ENCODE data around the gene RUNX1.

RUNX1 gene

GRCh38 chr21:34939673-34940331 is 109.3 kb downstream of the RUNX1 start:
- FAIRE-seq: no peak

GRCh38 chr21:34938089-34938764 is 110.9 kb downstream of the RUNX1 start:
- no peak for FAIRE-seq

- no peak for FAIRE-seq
Observed at GRCh38 chr21:34936883-34937563, 112.1 kb downstream of the RUNX1 start.

GRCh38 chr21:34936371-34936789 is 112.7 kb downstream of the RUNX1 start:
- no peak for FAIRE-seq

DNA sequence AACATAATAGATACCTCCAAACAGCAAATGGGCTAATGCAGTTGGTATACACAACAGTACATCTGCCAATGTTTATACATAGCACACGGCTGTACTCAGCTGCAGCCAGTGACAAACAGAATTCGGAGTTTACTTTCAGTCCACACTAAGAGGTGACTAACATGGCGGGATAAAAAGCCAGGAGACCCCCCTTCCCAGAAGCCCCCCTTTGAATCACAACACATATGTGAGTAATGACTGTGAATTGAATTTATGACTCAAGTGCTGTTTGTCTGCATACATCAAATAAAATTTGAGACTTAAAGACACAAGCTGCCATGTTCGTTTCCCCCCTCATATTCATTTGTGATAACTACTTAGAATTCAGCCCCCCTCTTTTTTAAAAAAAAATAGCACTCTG is 113.2 kb downstream of the RUNX1 start:
- no peak for FAIRE-seq

DNA sequence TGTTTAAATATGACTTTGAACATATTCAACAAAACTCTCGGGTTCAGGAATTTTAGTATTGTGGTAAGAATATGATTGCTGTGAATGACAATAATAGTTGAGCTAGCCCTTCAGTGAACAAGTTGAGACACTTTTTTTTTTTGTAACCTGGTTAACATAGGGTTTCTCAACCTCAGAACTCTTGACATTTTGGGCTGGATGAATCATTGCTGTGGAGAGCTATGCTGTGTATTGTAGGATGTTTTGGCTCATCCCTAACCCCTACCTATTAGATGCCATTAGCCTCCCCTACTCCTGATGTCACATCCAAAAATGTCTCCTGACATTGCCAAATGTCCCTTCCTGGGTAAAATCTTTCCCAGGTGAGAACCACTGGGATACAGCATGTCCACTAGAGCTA is 113.7 kb downstream of the RUNX1 start:
- no peak for FAIRE-seq

DNA sequence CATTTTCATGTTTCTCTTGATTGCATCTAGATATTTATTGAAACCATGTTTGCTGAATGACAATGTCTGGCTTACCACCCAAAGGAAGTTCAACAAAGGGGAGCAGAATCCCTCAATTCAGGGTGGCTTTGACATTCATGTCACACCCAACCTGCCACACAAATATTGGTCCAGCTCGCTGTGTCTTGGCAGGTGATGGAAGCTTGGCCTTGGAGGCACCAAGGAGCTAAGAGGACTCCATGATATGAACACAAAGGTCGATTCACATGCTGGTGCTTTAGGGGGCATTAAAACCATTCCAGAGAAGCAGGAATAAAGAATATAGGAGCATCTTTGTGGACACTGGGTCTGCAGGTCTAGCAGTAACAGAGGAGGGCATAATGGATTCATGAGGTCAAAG is 114.8 kb downstream of the RUNX1 start:
- no peak for FAIRE-seq

GRCh38 chr21:34933609-34934335 is 115.3 kb downstream of the RUNX1 start:
- no peak for FAIRE-seq

- FAIRE-seq: no peak
Observed at GRCh38 chr21:34932233-34932632, 116.9 kb downstream of the RUNX1 start.

DNA sequence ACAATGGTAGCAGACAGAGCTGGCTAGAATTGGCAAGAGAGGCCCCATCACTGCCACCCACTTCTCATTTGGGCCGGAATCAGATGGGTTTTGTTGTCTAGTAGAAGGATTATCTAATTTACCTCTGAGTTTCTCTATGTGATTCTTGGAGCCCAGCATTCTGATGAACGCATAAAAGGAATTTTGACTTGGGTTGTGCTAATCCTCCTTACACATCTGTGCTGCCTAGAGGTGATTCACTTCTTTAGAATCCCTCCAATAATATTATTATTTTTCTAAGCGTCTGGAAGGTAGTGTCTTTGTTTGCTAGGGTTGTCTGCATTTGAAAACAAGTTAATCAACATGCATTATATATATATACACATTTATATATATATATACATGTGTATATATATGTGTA is 118.1 kb downstream of the RUNX1 start:
- FAIRE-seq: no peak

- FAIRE-seq: no peak
Observed at GRCh38 chr21:34928637-34929036, 120.5 kb downstream of the RUNX1 start.

GRCh38 chr21:34927992-34928391 is 121.1 kb downstream of the RUNX1 start:
- no peak for FAIRE-seq

- FAIRE-seq: no peak
Observed at GRCh38 chr21:34926803-34927467, 122.2 kb downstream of the RUNX1 start.

DNA sequence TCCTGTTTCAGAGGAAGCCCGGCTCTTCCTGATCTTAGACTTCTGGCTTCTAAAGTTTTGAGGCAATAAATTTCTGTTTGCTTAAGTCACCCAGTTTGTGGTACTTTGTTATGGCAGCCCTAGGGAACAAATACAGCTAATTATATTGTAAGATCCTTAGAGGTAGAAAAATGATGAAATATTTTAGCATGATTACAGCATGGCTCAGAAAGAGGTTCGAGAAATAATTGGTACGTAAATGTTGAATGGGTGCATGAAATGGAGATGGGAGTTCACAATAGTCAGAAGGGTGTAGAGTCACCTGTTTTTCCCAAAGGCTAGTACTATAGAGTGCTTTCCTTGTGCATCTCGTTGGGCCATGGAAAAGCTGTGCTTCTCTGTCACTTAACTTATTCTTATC is 123.5 kb downstream of the RUNX1 start:
- FAIRE-seq: no peak

DNA sequence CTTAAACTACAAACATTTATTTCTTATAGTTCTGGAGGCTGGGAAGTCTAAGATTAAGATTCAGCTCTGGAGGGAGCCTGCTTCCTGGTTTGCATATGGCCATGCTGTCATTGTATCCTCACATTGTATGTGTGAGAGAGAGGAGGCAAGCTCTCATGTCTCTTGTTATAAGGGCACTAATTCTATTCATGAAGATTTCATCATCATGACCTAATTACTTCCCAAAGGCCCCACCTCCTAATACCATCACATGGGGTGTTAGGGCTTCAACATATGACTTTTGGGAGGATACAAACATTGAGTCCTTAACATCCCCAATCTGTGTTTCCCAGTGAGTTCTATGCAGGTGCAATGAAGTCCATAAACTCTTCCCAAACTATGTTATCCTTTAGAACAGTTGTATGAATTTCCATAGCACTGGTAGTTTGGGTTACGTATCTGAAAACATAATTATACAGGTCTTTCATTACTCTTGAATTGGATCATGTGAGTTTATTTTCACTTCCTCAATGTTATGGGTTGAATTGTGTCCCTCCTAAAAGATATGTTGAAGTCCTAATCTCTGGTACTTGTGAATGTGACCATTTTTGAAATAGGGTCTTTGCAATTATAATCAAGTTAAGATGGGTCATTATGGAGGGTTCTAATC is 124.2 kb downstream of the RUNX1 start:
- FAIRE-seq: no peak

GRCh38 chr21:34924194-34924593 is 124.9 kb downstream of the RUNX1 start:
- FAIRE-seq: no peak

- no peak for FAIRE-seq
Observed at GRCh38 chr21:34923626-34924025, 125.5 kb downstream of the RUNX1 start.

GRCh38 chr21:34923202-34923601 is 125.9 kb downstream of the RUNX1 start:
- no peak for FAIRE-seq

- no peak for FAIRE-seq
Observed at GRCh38 chr21:34922479-34922878, 126.6 kb downstream of the RUNX1 start.

- FAIRE-seq: no peak
Observed at GRCh38 chr21:34921151-34921550, 128.0 kb downstream of the RUNX1 start.

DNA sequence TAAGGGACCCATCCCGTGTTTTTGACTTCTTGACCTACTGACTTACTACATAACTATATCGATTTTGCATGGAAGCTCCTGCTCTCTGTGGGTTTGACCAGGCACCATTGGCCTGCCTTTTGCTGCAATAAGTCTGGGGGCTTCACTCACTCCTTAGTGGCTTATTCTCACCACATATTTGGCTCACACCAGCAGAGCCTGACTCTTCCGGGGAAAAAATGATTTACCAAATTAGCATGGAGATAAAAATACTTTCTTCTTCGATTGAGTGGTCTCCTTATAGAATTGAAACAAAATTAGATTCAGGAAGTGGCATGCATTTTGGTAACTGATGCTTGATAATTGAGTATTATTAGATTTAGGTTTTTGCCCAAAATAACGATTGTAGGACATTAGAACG is 129.7 kb downstream of the RUNX1 start:
- FAIRE-seq: no peak

- FAIRE-seq: no peak
Observed at GRCh38 chr21:34916446-34916845, 132.7 kb downstream of the RUNX1 start.
